PC-9 (cell line): ENCODE data around the gene PTPRC. TPM values are rescaled to one million over a fixed set of nuclear protein-coding genes. Genes with fewer than 3 reads are reported as not detected.

ENCODE experiments used
- BruUV-seq: library from RNA; stranded (reverse); fragments of 400-500 nt; replicated peaks from 2 replicates; lab custom pipeline; 2021; lab: Mats Ljungman, UMichigan
- CTCF ChIA-PET: fragments of 300-600 bp; sonication (Branson Sonifier 250); formaldehyde crosslinking; loops from one replicate; lab custom pipeline; 2022; ENCODE audit warnings: antibody characterized with exemption; lab: Charles Lee
- POLR2A ChIA-PET: fragments of 300-600 bp; sonication (Branson Sonifier 250); formaldehyde crosslinking; loops from one replicate; lab custom pipeline; 2022; ENCODE audit warnings: antibody characterized with exemption; ENCODE audit not compliant: unreplicated experiment; lab: Charles Lee
- DNase-seq, 2 experiments: peaks; one replicate each; pipeline versions ENCODE4 v3.0.0 to v3.0.0-alpha.2; 2015 to 2022; ENCODE audit warnings: mixed read lengths in 1 of 2
- H2AFZ ChIP-seq: fragments of 200-600 bp; sonication (generic); 2 replicates; pipeline ENCODE4 v1.8.1; 2017; ENCODE audit warnings: antibody characterized with exemption
- H3F3A ChIP-seq: fragments of 200-600 bp; sonication (generic); 2 replicates; pipeline ENCODE4 v1.8.1; 2017; ENCODE audit warnings: antibody characterized with exemption, mild to moderate bottlenecking, low read depth; ENCODE audit not compliant: insufficient read depth
- H3K27ac ChIP-seq: fragments of 200-600 bp; sonication (generic); 2 replicates; pipeline ENCODE4 v1.6.1; 2016; ENCODE audit warnings: mixed run types
- H3K27me3 ChIP-seq: fragments of 200-600 bp; sonication (generic); 2 replicates; pipeline ENCODE4 v1.6.1; 2016; ENCODE audit warnings: low read depth, mixed run types; ENCODE audit not compliant: insufficient read depth
- H3K36me3 ChIP-seq: fragments of 200-600 bp; sonication (generic); 2 replicates; pipeline ENCODE4 v1.6.1; 2016; ENCODE audit warnings: low read depth, mixed run types
- H3K4me1 ChIP-seq: fragments of 200-600 bp; sonication (generic); replicated peaks from 2 replicates; pipeline ENCODE4 v1.6.1; 2016; ENCODE audit warnings: mixed run types; ENCODE audit not compliant: insufficient read depth
- H3K4me2 ChIP-seq: fragments of 200-600 bp; sonication (generic); 2 replicates; pipeline ENCODE4 v1.6.1; 2017; ENCODE audit warnings: mixed run types
- H3K4me3 ChIP-seq: fragments of 200-600 bp; sonication (generic); 2 replicates; pipeline ENCODE4 v1.6.1; 2016; ENCODE audit warnings: mixed run types
- H3K79me2 ChIP-seq: fragments of 200-600 bp; sonication (generic); 2 replicates; pipeline ENCODE4 v1.6.1; 2017; ENCODE audit warnings: low read depth, mixed run types
- H3K9me2 ChIP-seq: fragments of 200-600 bp; sonication (generic); 2 replicates; pipeline ENCODE4 v1.8.1; 2017; ENCODE audit warnings: mild to moderate bottlenecking; ENCODE audit not compliant: insufficient read depth
- H3K9me3 ChIP-seq: fragments of 200-600 bp; sonication (generic); 2 replicates; pipeline ENCODE4 v1.8.1; 2016; ENCODE audit warnings: low read depth; ENCODE audit not compliant: insufficient read depth
- H4K20me1 ChIP-seq: fragments of 200-600 bp; sonication (generic); 2 replicates; pipeline ENCODE4 v1.8.1; 2017; ENCODE audit not compliant: insufficient read depth
- EZH2 ChIP-seq: fragments of 200-600 bp; sonication (generic); IDR thresholded peaks from 2 replicates; pipeline ENCODE4 v1.8.0; 2017; ENCODE audit warnings: antibody characterized with exemption, low read depth
- intact Hi-C: fragments of 100-400 bp; cut with micrococcal nuclease; formaldehyde crosslinking; loops from one replicate; pipeline ENCODE4 v1.10.0; 2022; ENCODE audit not compliant: unreplicated experiment
- total RNA-seq: library from RNA; stranded (reverse); gene quantifications from 2 replicates; pipeline ENCODE4 v1.2.3, GENCODE V29; 2021
- TF ChIP-seq, protein P1 (sequence below): fragments of 200-600 bp; sonication (generic); conservative IDR thresholded peaks from 2 replicates; pipeline ENCODE4 v1.6.1; 2017; ENCODE audit warnings: mixed run types, antibody characterized with exemption, mild to moderate bottlenecking, moderate library complexity

PTPRC gene
- total RNA-seq, 1 experiment from 2014 or later: 0.79 TPM

DNA sequence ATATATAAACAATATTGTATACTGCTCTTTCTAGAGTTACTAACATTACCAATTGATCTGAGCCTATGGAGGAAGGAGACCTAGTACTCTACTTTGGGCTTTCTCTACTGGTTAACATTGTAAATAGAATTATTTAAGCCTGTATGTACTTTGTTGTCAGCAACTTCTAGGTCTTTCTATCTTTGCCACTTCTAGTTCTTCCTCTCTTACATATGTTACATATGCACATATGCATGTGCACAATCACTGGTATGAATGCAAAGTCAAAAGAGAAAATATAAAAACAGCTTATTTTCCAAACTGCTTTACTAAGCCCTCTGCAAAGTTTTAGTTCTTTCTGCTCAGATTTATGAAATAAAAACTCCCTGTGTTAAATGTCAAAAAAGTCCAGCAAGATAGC, 84.3 kb downstream of the PTPRC start:
- intact Hi-C loops: no loop called here
- Histone ChIP-seq H3K27me3 (no peaks in the 10 kb centered on the region), H3K4me1 (no peaks in the 10 kb centered on the region), H3K4me3 (no peak overlapping the region), H3K79me2 (no peaks in the 10 kb centered on the region), H3K9me3 (no peaks in the 10 kb centered on the region), H4K20me1 (no peaks in the 10 kb centered on the region), H2AFZ (no peak overlapping the region), H3K27ac (no peak overlapping the region), H3F3A (no peaks in the 10 kb centered on the region), H3K4me2 (no peak overlapping the region), H3K9me2 (no peaks in the 10 kb centered on the region), H3K36me3 (no peaks in the 10 kb centered on the region)
- DNase-seq: no peak
- ChIA-PET POLR2A (no interaction called here), CTCF (no interaction called here)
- BruUV-seq: no TSS peak
- TF ChIP-seq EZH2: no peak
- TF ChIP-seq, protein P1, sequence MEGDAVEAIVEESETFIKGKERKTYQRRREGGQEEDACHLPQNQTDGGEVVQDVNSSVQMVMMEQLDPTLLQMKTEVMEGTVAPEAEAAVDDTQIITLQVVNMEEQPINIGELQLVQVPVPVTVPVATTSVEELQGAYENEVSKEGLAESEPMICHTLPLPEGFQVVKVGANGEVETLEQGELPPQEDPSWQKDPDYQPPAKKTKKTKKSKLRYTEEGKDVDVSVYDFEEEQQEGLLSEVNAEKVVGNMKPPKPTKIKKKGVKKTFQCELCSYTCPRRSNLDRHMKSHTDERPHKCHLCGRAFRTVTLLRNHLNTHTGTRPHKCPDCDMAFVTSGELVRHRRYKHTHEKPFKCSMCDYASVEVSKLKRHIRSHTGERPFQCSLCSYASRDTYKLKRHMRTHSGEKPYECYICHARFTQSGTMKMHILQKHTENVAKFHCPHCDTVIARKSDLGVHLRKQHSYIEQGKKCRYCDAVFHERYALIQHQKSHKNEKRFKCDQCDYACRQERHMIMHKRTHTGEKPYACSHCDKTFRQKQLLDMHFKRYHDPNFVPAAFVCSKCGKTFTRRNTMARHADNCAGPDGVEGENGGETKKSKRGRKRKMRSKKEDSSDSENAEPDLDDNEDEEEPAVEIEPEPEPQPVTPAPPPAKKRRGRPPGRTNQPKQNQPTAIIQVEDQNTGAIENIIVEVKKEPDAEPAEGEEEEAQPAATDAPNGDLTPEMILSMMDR: no peak

DNA sequence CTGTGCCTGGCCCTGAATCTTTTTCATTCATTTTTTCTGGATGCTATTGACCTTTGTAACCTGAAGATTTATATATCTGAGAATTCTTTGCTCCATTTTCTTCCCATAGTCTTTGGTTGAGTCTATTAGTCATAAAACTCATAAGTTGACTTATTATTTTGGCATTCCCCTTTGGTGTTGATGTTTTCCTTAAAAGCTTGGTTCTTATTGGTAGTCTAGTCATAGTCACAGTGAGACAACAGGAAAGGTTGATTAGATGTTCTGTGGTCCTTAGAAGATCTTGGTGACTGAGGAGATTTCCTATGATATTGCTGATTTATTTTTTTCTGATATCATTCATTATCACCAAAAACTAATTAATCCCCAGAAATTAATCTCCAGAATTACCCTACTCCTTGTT, 86.2 kb downstream of the PTPRC start:
- Histone ChIP-seq H3K4me3 (no peak overlapping the region), H3K36me3 (no peaks in the 10 kb centered on the region), H4K20me1 (no peaks in the 10 kb centered on the region), H3K9me2 (no peaks in the 10 kb centered on the region), H3K79me2 (no peaks in the 10 kb centered on the region), H3K4me1 (no peaks in the 10 kb centered on the region), H3K27me3 (no peaks in the 10 kb centered on the region), H3F3A (no peaks in the 10 kb centered on the region), H3K27ac (no peak overlapping the region), H2AFZ (no peak overlapping the region), H3K9me3 (no peaks in the 10 kb centered on the region), H3K4me2 (no peak overlapping the region)
- ChIA-PET POLR2A (no interaction called here), CTCF (no interaction called here)
- intact Hi-C loops: no loop called here
- TF ChIP-seq, protein P1: no peak
- TF ChIP-seq EZH2: no peak
- no peak for DNase-seq
- no TSS peak for BruUV-seq

DNA sequence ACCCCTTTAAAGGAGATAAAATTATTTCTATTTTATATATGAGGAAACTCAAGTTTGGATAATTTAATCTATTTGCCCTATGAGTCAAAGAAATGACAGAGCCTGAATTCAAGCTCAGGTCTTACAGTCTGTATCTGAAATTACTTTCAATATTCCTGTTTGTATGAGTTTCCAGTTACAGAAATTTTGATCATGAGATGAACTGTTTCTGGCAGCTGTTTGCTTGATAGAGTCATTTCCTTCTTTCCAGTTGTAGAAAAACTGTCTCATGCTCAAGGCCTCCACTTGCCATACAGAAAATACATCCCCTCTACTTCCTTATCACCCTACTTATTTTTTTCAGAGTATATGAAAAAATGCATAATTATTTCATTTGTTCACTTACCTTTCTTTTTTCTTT, 87.6 kb downstream of the PTPRC start:
- H3K27ac ChIP-seq: no peak overlapping the region
- H3K4me1 ChIP-seq: no peaks in the 10 kb centered on the region
- H4K20me1 ChIP-seq: no peaks in the 10 kb centered on the region
- no TSS peak for BruUV-seq
- intact Hi-C loops: no loop called here
- TF ChIP-seq EZH2: no peak
- TF ChIP-seq, protein P1: no peak
- no peaks in the 10 kb centered on the region for H3K9me2 ChIP-seq
- H3K9me3 ChIP-seq: no peaks in the 10 kb centered on the region
- ChIA-PET CTCF (no interaction called here), POLR2A (no interaction called here)
- H3K79me2 ChIP-seq: no peaks in the 10 kb centered on the region
- H2AFZ ChIP-seq: no peak overlapping the region
- H3K36me3 ChIP-seq: no peaks in the 10 kb centered on the region
- H3K4me2 ChIP-seq: no peak overlapping the region
- H3F3A ChIP-seq: no peaks in the 10 kb centered on the region
- H3K4me3 ChIP-seq: no peak overlapping the region
- no peaks in the 10 kb centered on the region for H3K27me3 ChIP-seq
- DNase-seq: no peak
